Natural killer cell (primary cell): ENCODE data around the gene CDKN2D. TPM values are rescaled to one million over a fixed set of nuclear protein-coding genes. Genes with fewer than 3 reads are reported as not detected.

Experiments
- ATAC-seq, 3 donors: fragments of 150-1000 bp in 2 of 3; fragments of 200-7000 bp in 1 of 3; cut with Tn5 transposase; 1 replicate in 1 of 3; 2 replicates in 2 of 3; pipeline ENCODE4 v1.10.0; 2021; ENCODE audit warnings: mild to moderate bottlenecking in 2 of 3, moderate library complexity in 2 of 3
- DNase-seq, 2 donors: peaks; one replicate each; pipeline versions ENCODE4 v3.0.0 to v3.0.0-alpha.2; 2013 to 2021; ENCODE audit warnings: mixed read lengths in 1 of 2
- H3K27ac ChIP-seq: one replicate; pipeline ENCODE4 v1.5.1; 2013; ENCODE audit warnings: mild to moderate bottlenecking, low read length
- H3K27me3 ChIP-seq: one replicate; pipeline ENCODE4 v1.6.1; 2013; ENCODE audit warnings: low read length; ENCODE audit not compliant: control insufficient read depth, insufficient read depth
- H3K36me3 ChIP-seq: one replicate; pipeline ENCODE4 v1.6.1; 2013; ENCODE audit warnings: low read length; ENCODE audit not compliant: control insufficient read depth, insufficient read depth
- H3K4me1 ChIP-seq: one replicate; pipeline ENCODE4 v1.6.1; 2013; ENCODE audit warnings: low read length; ENCODE audit not compliant: control insufficient read depth, insufficient read depth
- H3K4me3 ChIP-seq: one replicate; pipeline ENCODE4 v1.5.1; 2013; ENCODE audit warnings: low read length
- H3K9me3 ChIP-seq: one replicate; pipeline ENCODE4 v1.6.1; 2013; ENCODE audit warnings: low read length; ENCODE audit not compliant: control insufficient read depth, insufficient read depth
- H3K27ac Mint-ChIP-seq, 2 donors: one replicate each; pipeline ENCODE4 v1.8.0; 2022; ENCODE audit warnings: mild to moderate bottlenecking in 2 of 2, mixed read lengths in 2 of 2, moderate library complexity in 1 of 2
- H3K27me3 Mint-ChIP-seq, 2 donors: one replicate each; pipeline ENCODE4 v1.8.0; 2022; ENCODE audit warnings: low read depth in 2 of 2, mixed read lengths in 2 of 2
- H3K36me3 Mint-ChIP-seq: one replicate; pipeline ENCODE4 v1.8.0; 2022; ENCODE audit warnings: mixed read lengths
- H3K4me1 Mint-ChIP-seq, 2 donors: one replicate each; pipeline ENCODE4 v1.8.0; 2022; ENCODE audit warnings: mixed read lengths in 2 of 2
- H3K4me3 Mint-ChIP-seq: one replicate; pipeline ENCODE4 v1.8.0; 2022; ENCODE audit warnings: mild to moderate bottlenecking, moderate library complexity, mixed read lengths
- H3K9me3 Mint-ChIP-seq, 2 donors: one replicate each; pipeline ENCODE4 v1.8.0; 2022; ENCODE audit warnings: mixed read lengths in 2 of 2
- WGBS: methylation state at CpG from one replicate; pipeline ENCODE4 v1.1.7; 2013; ENCODE audit warnings: missing lambda C conversion rate; ENCODE audit not compliant: insufficient coverage; 5-methylcytosine and 5-hydroxymethylcytosine counted together
- intact Hi-C: fragments of 100-400 bp; cut with micrococcal nuclease; formaldehyde crosslinking; loops from one replicate; pipeline ENCODE4 v1.14.2; 2022
- total RNA-seq, 4 donors: library from RNA; stranded (reverse); fragments of 120-200 nt in 1 of 4; gene quantifications; one replicate each; pipeline versions ENCODE4 v1.2.3 to v1.2.4, GENCODE V29; 2013 to 2022
- TF ChIP-seq, protein P1 (sequence below): fragments of 200-600 bp; IDR thresholded peaks from one replicate; pipeline ENCODE4 v1.8.0; 2022; ENCODE audit warnings: antibody characterized with exemption

The CDKN2D gene
- total RNA-seq, 3 donors from 2014 or later (not counting 1 experiment from before 2014, with no cell fraction given), result 82.7 to 102 (median 101) TPM

DNA sequence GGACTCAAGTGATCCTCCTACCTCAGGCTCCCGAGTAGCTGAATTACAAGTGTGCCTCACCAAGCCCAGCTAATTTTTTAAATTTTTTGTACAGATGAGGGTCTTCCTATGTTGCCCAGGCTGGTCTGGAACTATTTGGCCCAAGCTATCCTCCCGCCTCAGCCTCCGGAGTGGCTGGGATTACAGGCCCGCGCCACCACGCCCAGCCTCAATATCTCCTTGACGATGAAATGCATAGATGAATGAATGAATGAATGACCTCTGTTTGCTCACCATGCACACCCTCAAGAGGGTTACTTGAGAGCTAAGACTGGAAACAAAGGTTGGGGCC lies 33.2 kb upstream of the CDKN2D start:
- ATAC-seq, result no peak
- H3K9me3 Mint-ChIP-seq, result no peaks in the 10 kb centered on the region
- WGBS, result 37% methylated on average over 7 of the region's 7 CpGs
- H3K4me3 Mint-ChIP-seq, result peak overlapping the region; percentile 81
- DNase-seq, result no peak
- H3K27me3 ChIP-seq, result no peaks in the 10 kb centered on the region
- peaks cover 59% of the 10 kb centered on the region for H3K4me1 ChIP-seq
- H3K4me3 ChIP-seq, result no peak overlapping the region
- no peaks in the 10 kb centered on the region for H3K36me3 Mint-ChIP-seq
- H3K4me1 Mint-ChIP-seq, result peaks cover 24 to 25% of the 10 kb centered on the region in 2 donors
- no peaks in the 10 kb centered on the region for H3K27me3 Mint-ChIP-seq
- H3K36me3 ChIP-seq, result no peaks in the 10 kb centered on the region
- TF ChIP-seq, protein P1, sequence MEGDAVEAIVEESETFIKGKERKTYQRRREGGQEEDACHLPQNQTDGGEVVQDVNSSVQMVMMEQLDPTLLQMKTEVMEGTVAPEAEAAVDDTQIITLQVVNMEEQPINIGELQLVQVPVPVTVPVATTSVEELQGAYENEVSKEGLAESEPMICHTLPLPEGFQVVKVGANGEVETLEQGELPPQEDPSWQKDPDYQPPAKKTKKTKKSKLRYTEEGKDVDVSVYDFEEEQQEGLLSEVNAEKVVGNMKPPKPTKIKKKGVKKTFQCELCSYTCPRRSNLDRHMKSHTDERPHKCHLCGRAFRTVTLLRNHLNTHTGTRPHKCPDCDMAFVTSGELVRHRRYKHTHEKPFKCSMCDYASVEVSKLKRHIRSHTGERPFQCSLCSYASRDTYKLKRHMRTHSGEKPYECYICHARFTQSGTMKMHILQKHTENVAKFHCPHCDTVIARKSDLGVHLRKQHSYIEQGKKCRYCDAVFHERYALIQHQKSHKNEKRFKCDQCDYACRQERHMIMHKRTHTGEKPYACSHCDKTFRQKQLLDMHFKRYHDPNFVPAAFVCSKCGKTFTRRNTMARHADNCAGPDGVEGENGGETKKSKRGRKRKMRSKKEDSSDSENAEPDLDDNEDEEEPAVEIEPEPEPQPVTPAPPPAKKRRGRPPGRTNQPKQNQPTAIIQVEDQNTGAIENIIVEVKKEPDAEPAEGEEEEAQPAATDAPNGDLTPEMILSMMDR, result no peak
- H3K27ac Mint-ChIP-seq, result peak overlapping the region; percentile 95 to 98
- peak overlapping the region; percentile 39 for H3K27ac ChIP-seq
- intact Hi-C loops, result loop anchor here (2.0 kb wide), 2 partner anchors 35 to 51 kb away; partner anchors contain the start of gene KRI1
- no peaks in the 10 kb centered on the region for H3K9me3 ChIP-seq

DNA sequence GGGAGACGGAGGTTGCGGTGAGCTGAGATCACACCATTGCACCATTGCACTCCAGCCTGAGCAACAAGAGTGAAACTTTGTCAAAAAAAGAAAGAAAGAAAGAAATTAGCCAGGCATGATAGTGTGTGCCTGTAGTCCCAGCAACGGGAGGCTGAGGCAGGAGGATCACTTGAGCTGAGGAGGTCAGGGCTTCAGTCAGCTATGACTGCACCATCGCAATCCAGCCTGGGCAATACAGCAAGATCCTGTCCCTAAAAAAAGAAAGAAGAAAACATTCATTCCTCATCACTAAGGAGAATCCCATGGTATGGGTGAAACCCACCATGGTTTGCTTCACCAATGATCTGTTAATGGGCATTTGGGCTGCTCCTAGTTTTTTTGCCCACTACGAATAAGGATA lies 31.4 kb upstream of the CDKN2D start:
- intact Hi-C loops, result no loop called here
- no peak overlapping the region for H3K27ac Mint-ChIP-seq
- 93% methylated on average over 4 of the region's 5 CpGs for WGBS
- no peaks in the 10 kb centered on the region for H3K9me3 ChIP-seq
- no peaks in the 10 kb centered on the region for H3K27me3 Mint-ChIP-seq
- H3K4me3 Mint-ChIP-seq, result no peak overlapping the region
- no peaks in the 10 kb centered on the region for H3K9me3 Mint-ChIP-seq
- no peak overlapping the region for H3K27ac ChIP-seq
- H3K27me3 ChIP-seq, result no peaks in the 10 kb centered on the region
- TF ChIP-seq, protein P1, result no peak
- ATAC-seq (no peak), DNase-seq (no peak)
- peaks cover 62% of the 10 kb centered on the region for H3K4me1 ChIP-seq
- H3K36me3 ChIP-seq, result no peaks in the 10 kb centered on the region
- no peak overlapping the region for H3K4me3 ChIP-seq
- no peaks in the 10 kb centered on the region for H3K36me3 Mint-ChIP-seq
- peaks cover 38 to 42% of the 10 kb centered on the region in 2 donors for H3K4me1 Mint-ChIP-seq

DNA sequence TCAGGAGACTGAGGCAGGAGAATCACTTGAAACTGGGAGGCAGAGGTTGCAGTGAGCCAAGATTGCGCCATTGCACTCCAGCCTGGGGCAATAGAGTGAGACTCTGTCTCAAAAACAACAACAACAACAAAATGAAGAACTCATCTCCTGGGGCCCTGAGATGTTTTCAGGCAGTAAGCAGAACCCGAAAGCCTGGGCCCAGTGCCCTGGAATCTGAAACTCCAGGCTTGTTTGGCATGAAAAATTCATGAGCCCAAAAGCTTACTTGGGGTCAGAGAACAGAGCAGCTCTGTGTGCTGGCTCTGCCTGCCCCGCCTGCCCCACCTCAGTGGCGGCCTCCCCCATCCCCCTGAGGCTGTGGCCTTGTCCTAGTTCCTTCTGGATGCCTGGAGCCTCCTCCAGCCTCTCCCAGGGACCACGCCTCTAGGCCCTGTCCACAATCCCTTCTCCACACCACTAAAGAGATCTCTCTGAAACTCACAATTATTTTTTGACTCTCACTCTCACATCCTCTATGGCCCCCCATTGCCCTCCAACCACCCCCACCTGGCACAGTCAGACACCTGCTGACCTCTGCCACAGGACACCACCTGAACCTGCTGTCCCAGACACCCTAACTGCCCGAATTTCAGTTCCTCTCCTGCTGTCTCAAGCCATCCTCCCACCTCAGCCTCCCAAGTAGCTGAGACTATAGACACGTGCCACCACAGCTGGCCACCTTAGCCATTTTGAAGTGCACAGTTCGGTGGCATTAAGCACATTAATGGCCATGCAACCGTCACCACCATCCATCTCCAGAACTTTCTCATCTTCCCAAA lies 25.2 kb upstream of the CDKN2D start:
- H3K4me3 Mint-ChIP-seq, result no peak overlapping the region
- Histone ChIP-seq H3K4me1 (peaks cover 52% of the 10 kb centered on the region), H3K27me3 (no peaks in the 10 kb centered on the region), H3K4me3 (no peak overlapping the region), H3K36me3 (no peaks in the 10 kb centered on the region), H3K9me3 (no peaks in the 10 kb centered on the region), H3K27ac (no peak overlapping the region)
- DNase-seq, result no peak
- 75% methylated on average over 9 of the region's 9 CpGs for WGBS
- peak overlapping the region; percentile 30 to 86 for H3K27ac Mint-ChIP-seq
- no peaks in the 10 kb centered on the region for H3K27me3 Mint-ChIP-seq
- intact Hi-C loops, result no loop called here
- H3K36me3 Mint-ChIP-seq, result no peaks in the 10 kb centered on the region
- H3K9me3 Mint-ChIP-seq, result no peaks in the 10 kb centered on the region
- no peak for ATAC-seq
- peaks cover 17 to 30% of the 10 kb centered on the region in 2 donors for H3K4me1 Mint-ChIP-seq
- TF ChIP-seq, protein P1, result no peak
